Endothelial cell of umbilical vein (primary cell): ENCODE results near the gene RALGPS1. TPM values are rescaled to one million over a fixed set of nuclear protein-coding genes. Genes with fewer than 3 reads are reported as not detected.

ENCODE experiments used
- BruUV-seq: library from RNA; stranded (reverse); fragments of 400-500 nt; replicated peaks from 2 replicates; lab custom pipeline; 2021; lab: Mats Ljungman, UMichigan
- CTCF ChIA-PET: fragments of 300-600, 350-600 bp; sonication (Branson Sonifier 250); formaldehyde crosslinking; loops from one replicate; lab custom pipeline; 2021; ENCODE audit warnings: antibody characterized with exemption, inconsistent platforms; lab: Charles Lee
- POLR2A ChIA-PET: fragments of 300-600, 350-600 bp; sonication (Branson Sonifier 250); formaldehyde crosslinking; loops from one replicate; lab custom pipeline; 2021; ENCODE audit warnings: antibody characterized with exemption, inconsistent platforms; lab: Charles Lee
- DNase-seq: peaks from one replicate; pipeline ENCODE4 v3.0.0-alpha.2; 2011; ENCODE audit warnings: low read depth, low spot score
- FAIRE-seq: peaks from 2 replicates; lab custom pipeline; 2011; peaks lifted over from hg19 to GRCh38; lab: Jason Lieb, UNC
- H2AFZ ChIP-seq: 2 replicates; pipeline ENCODE4 v1.6.0; 2012; ENCODE audit warnings: low read depth, low read length, control low read depth, inconsistent platforms
- H3K27ac ChIP-seq: 2 replicates; pipeline ENCODE4 v1.5.1; 2011; ENCODE audit warnings: low read depth, mild to moderate bottlenecking, control low read depth, low read length, moderate library complexity; ENCODE audit not compliant: insufficient read depth
- H3K27me3 ChIP-seq, 2 experiments: 2 replicates each; pipeline versions ENCODE4 v1.6.0 to v1.6.1; 2011; ENCODE audit warnings: low read length in 2 of 2, mixed read lengths in 1 of 2; ENCODE audit not compliant: control insufficient read depth in 2 of 2, insufficient read depth in 2 of 2
- H3K36me3 ChIP-seq, 2 experiments: 2 replicates in 1 of 2; 3 replicates in 1 of 2; pipeline ENCODE4 v1.5.1; 2011; ENCODE audit warnings: low read length in 2 of 2, mild to moderate bottlenecking in 1 of 2, moderate library complexity in 1 of 2; ENCODE audit not compliant: control insufficient read depth in 2 of 2, insufficient read depth in 2 of 2; ENCODE audit errors: extremely low read depth in 1 of 2
- H3K4me1 ChIP-seq: 3 replicates; pipeline ENCODE4 v1.5.1; 2011; ENCODE audit warnings: mild to moderate bottlenecking, low read length; ENCODE audit not compliant: control insufficient read depth, insufficient read depth; ENCODE audit errors: extremely low read depth
- H3K4me2 ChIP-seq: 2 replicates; pipeline ENCODE4 v1.6.1; 2011; ENCODE audit warnings: low read length, control low read depth, mixed read lengths; ENCODE audit not compliant: insufficient read depth
- H3K4me3 ChIP-seq, 3 experiments: fragments of 200-600 bp in 1 of 3; sonication (generic), shearing (Covaris generic) in 1 of 3; replicated peaks in 1 of 3; 2 replicates each; pipeline ENCODE4 v1.5.1; 2011 to 2016; ENCODE audit warnings: control low read depth in 3 of 3, low read length in 3 of 3, mild to moderate bottlenecking in 2 of 3, inconsistent platforms in 1 of 3, low read depth in 1 of 3, moderate library complexity in 1 of 3; ENCODE audit not compliant: insufficient read depth in 1 of 3
- H3K79me2 ChIP-seq: 2 replicates; pipeline ENCODE4 v1.6.0; 2012; ENCODE audit warnings: low read length, inconsistent platforms; ENCODE audit not compliant: control insufficient read depth, insufficient read depth
- H3K9ac ChIP-seq: replicated peaks from 2 replicates; pipeline ENCODE3; 2011; ENCODE audit warnings: low read length, control low read depth; ENCODE audit not compliant: insufficient read depth; ENCODE audit errors: extremely low read depth
- H3K9me1 ChIP-seq: replicated peaks from 3 replicates; pipeline ENCODE4 v1.6.0; 2011; ENCODE audit warnings: mild to moderate bottlenecking, low read length; ENCODE audit not compliant: control insufficient read depth, insufficient read depth; ENCODE audit errors: extremely low read depth
- H3K9me3 ChIP-seq: replicated peaks from 2 replicates; pipeline ENCODE4 v1.5.1; 2012; ENCODE audit warnings: low read length, inconsistent platforms; ENCODE audit not compliant: control insufficient read depth, insufficient read depth
- H4K20me1 ChIP-seq: replicated peaks from 2 replicates; pipeline ENCODE3; 2011; ENCODE audit warnings: mild to moderate bottlenecking, low read length; ENCODE audit not compliant: control insufficient read depth, insufficient read depth; ENCODE audit errors: extremely low read depth
- EZH2 ChIP-seq: IDR thresholded peaks from 2 replicates; pipeline ENCODE4 v1.6.1; 2012; ENCODE audit warnings: borderline replicate concordance, low read depth, mild to moderate bottlenecking, moderate library complexity, low read length, inconsistent platforms; ENCODE audit not compliant: severe bottlenecking
- FOS ChIP-seq: IDR thresholded peaks from 2 replicates; pipeline ENCODE4 v1.6.1; 2011; ENCODE audit warnings: mild to moderate bottlenecking, low read length, moderate library complexity, borderline replicate concordance; ENCODE audit not compliant: insufficient read depth
- GATA2 ChIP-seq: IDR thresholded peaks from 2 replicates; pipeline ENCODE4 v1.7.0; 2011; ENCODE audit warnings: low read depth, mild to moderate bottlenecking, moderate library complexity, mixed read lengths, low read length; ENCODE audit not compliant: insufficient read length, insufficient read depth
- JUN ChIP-seq: IDR thresholded peaks from 2 replicates; pipeline ENCODE4 v1.6.1; 2011; ENCODE audit warnings: borderline replicate concordance, low read depth; ENCODE audit not compliant: insufficient read length, insufficient read depth
- MAX ChIP-seq: IDR thresholded peaks from 2 replicates; pipeline ENCODE4 v1.6.1; 2011; ENCODE audit not compliant: insufficient read depth, insufficient read length
- MYC ChIP-seq: IDR thresholded peaks from one replicate; pipeline ENCODE4 v1.6.1; 2011; ENCODE audit warnings: mild to moderate bottlenecking, low read depth, low read length
- POLR2A ChIP-seq: IDR thresholded peaks from 2 replicates; pipeline ENCODE4 v1.6.1; 2012; ENCODE audit warnings: low read depth, mild to moderate bottlenecking, control low read depth, low read length
- POLR2AphosphoS5 ChIP-seq: IDR thresholded peaks from 2 replicates; pipeline ENCODE4 v1.6.1; 2012; ENCODE audit warnings: low read depth, mild to moderate bottlenecking, control low read depth, low read length, moderate library complexity; ENCODE audit not compliant: insufficient read depth
- dilution Hi-C: fragments of 300-500 bp; cut with MboI; formaldehyde crosslinking; loops from one replicate; pipeline ENCODE4 v1.15.0; 2019; ENCODE audit warnings: low sequenced_read_pairs; ENCODE audit not compliant: extremely low pct_ligation_motif_present
- intact Hi-C: fragments of 100-400 bp; cut with micrococcal nuclease; formaldehyde crosslinking; loops from one replicate; pipeline ENCODE4 v1.10.0; 2022
- polyA plus RNA-seq, 4 experiments: library from polyadenylated mRNA; depleted of rRNA in 3 of 4; stranded (reverse) in 3 of 4; unstranded in 1 of 4; fragments of >200 nt; gene quantifications; 2 replicates each; pipeline versions ENCODE4 v1.2.1 to v1.2.3, GENCODE V29; 2011 to 2012; ENCODE audit warnings: missing spikeins in 1 of 4
- total RNA-seq: library from RNA; stranded (reverse); gene quantifications from 2 replicates; pipeline ENCODE4 v1.2.3, GENCODE V29; 2021
- TF ChIP-seq, protein P1 (sequence below), 2 donors: IDR thresholded peaks; 1 replicate in 1 of 2; 2 replicates in 1 of 2; pipeline ENCODE4 v1.5.1; 2011; ENCODE audit warnings: low read length in 2 of 2, mild to moderate bottlenecking in 2 of 2, moderate library complexity in 2 of 2, control low read depth in 1 of 2, inconsistent platforms in 1 of 2, low read depth in 1 of 2; ENCODE audit not compliant: insufficient read depth in 1 of 2; ENCODE audit errors: extremely low read depth in 1 of 2

RALGPS1 gene
- total and polyA plus RNA-seq, 2 donors (not counting 3 experiments of a cell fraction or from before 2014, with no cell fraction given), result 3.8 to 5.5 TPM

GRCh38 chr9:127033789-127034188 lies 119.2 kb downstream of the RALGPS1 start:
- Histone ChIP-seq H3K9me1 (no peaks in the 10 kb centered on the region), H3K27ac (no peak overlapping the region), H3K9me3 (no peaks in the 10 kb centered on the region), H3K27me3 (no peaks in the 10 kb centered on the region), H3K4me3 (no peak overlapping the region), H3K79me2 (no peaks in the 10 kb centered on the region), H3K4me2 (no peak overlapping the region), H3K36me3 (no peaks in the 10 kb centered on the region), H3K4me1 (no peaks in the 10 kb centered on the region), H3K9ac (no peak overlapping the region), H2AFZ (no peak overlapping the region), H4K20me1 (no peaks in the 10 kb centered on the region)
- no peak for DNase-seq
- FAIRE-seq, result no peak
- ChIA-PET POLR2A (no interaction called here), CTCF (interaction anchor here (0.8 to 5.0 kb wide), 2 partner anchors 11 to 15 kb away, joined by 3 to 26 read pairs; no protein-coding TSS in a partner anchor)
- BruUV-seq, result no TSS peak
- dilution Hi-C loops, result no loop called here
- intact Hi-C loops, result no loop called here
- TF ChIP-seq GATA2 (no peak), MYC (no peak), FOS (no peak), MAX (no peak), JUN (no peak), POLR2AphosphoS5 (no peak), EZH2 (no peak), POLR2A (no peak)
- TF ChIP-seq, protein P1, sequence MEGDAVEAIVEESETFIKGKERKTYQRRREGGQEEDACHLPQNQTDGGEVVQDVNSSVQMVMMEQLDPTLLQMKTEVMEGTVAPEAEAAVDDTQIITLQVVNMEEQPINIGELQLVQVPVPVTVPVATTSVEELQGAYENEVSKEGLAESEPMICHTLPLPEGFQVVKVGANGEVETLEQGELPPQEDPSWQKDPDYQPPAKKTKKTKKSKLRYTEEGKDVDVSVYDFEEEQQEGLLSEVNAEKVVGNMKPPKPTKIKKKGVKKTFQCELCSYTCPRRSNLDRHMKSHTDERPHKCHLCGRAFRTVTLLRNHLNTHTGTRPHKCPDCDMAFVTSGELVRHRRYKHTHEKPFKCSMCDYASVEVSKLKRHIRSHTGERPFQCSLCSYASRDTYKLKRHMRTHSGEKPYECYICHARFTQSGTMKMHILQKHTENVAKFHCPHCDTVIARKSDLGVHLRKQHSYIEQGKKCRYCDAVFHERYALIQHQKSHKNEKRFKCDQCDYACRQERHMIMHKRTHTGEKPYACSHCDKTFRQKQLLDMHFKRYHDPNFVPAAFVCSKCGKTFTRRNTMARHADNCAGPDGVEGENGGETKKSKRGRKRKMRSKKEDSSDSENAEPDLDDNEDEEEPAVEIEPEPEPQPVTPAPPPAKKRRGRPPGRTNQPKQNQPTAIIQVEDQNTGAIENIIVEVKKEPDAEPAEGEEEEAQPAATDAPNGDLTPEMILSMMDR (IDR thresholded peaks at IDR 0.05; ENCODE audit: extremely low read depth in 1 of 2, insufficient read depth in 1 of 2, low read depth in 1 of 2, low read length in 2 of 2), result no peak
